Kidney epithelial cell (primary cell): ENCODE results near the gene CRTAC1. TPM values are rescaled to one million over a fixed set of nuclear protein-coding genes. Genes with fewer than 3 reads are reported as not detected.

Source experiments
- DNase-seq: peaks from one replicate; pipeline ENCODE4 v3.0.0-alpha.2; 2010; ENCODE audit warnings: low read depth
- H3K27me3 ChIP-seq: 2 replicates; pipeline ENCODE4 v1.6.0; 2011; ENCODE audit warnings: low read length; ENCODE audit not compliant: control insufficient read depth, insufficient read depth
- H3K36me3 ChIP-seq: 2 replicates; pipeline ENCODE4 v1.5.1; 2011; ENCODE audit warnings: low read length; ENCODE audit not compliant: control insufficient read depth, insufficient read depth
- H3K4me3 ChIP-seq: 2 replicates; pipeline ENCODE4 v1.5.1; 2011; ENCODE audit warnings: low read depth, mild to moderate bottlenecking, control low read depth, low read length
- total RNA-seq: library from RNA; depleted of rRNA; stranded (reverse); fragments of >200 nt; gene quantifications from 2 replicates; pipeline ENCODE4 v1.2.3, GENCODE V29; 2015
- TF ChIP-seq, protein P1 (sequence below): IDR thresholded peaks from 2 replicates; pipeline ENCODE4 v1.5.1; 2011; ENCODE audit warnings: mild to moderate bottlenecking, moderate library complexity, low read length, control low read depth, inconsistent platforms; ENCODE audit not compliant: insufficient read depth, poor library complexity, severe bottlenecking

The CRTAC1 gene
- total RNA-seq, 1 donor from 2014 or later: 3.2 TPM

- Histone ChIP-seq H3K4me3 (no peak overlapping the region), H3K27me3 (no peaks in the 10 kb centered on the region), H3K36me3 (no peaks in the 10 kb centered on the region)
- TF ChIP-seq, protein P1, sequence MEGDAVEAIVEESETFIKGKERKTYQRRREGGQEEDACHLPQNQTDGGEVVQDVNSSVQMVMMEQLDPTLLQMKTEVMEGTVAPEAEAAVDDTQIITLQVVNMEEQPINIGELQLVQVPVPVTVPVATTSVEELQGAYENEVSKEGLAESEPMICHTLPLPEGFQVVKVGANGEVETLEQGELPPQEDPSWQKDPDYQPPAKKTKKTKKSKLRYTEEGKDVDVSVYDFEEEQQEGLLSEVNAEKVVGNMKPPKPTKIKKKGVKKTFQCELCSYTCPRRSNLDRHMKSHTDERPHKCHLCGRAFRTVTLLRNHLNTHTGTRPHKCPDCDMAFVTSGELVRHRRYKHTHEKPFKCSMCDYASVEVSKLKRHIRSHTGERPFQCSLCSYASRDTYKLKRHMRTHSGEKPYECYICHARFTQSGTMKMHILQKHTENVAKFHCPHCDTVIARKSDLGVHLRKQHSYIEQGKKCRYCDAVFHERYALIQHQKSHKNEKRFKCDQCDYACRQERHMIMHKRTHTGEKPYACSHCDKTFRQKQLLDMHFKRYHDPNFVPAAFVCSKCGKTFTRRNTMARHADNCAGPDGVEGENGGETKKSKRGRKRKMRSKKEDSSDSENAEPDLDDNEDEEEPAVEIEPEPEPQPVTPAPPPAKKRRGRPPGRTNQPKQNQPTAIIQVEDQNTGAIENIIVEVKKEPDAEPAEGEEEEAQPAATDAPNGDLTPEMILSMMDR: no peak
- DNase-seq: no peak
Observed at GRCh38 chr10:97937054-97937453, 93.4 kb downstream of the CRTAC1 start.

GRCh38 chr10:97936126-97936525 lies 94.3 kb downstream of the CRTAC1 start:
- no peak for DNase-seq
- Histone ChIP-seq H3K4me3 (no peak overlapping the region), H3K27me3 (no peaks in the 10 kb centered on the region), H3K36me3 (no peaks in the 10 kb centered on the region)
- TF ChIP-seq, protein P1: no peak

GRCh38 chr10:97932932-97933530 lies 97.4 kb downstream of the CRTAC1 start:
- Histone ChIP-seq H3K36me3 (no peaks in the 10 kb centered on the region), H3K4me3 (no peak overlapping the region), H3K27me3 (peaks cover 10% of the 10 kb centered on the region)
- TF ChIP-seq, protein P1: no peak
- DNase-seq: no peak

DNA sequence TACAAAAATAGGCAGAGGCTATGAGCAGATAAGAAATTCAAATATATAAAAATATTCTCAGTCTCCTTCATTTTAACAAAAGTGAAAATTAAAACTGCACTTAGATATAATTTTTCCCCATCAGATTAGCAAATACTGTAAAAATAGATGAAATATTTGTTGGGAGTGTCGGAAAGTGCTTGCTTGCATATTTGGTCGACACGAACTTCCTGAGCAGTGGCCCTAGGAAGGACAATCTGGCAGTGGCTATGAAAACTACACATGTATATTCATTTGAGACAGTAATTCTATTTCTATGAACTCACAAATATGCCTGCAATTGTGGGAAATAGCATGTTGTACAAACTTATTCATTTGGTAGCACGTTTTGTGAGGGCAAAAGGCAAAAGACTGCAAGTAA lies 99.4 kb downstream of the CRTAC1 start:
- no peak for DNase-seq
- H3K4me3 ChIP-seq: no peak overlapping the region
- peaks cover 16% of the 10 kb centered on the region for H3K27me3 ChIP-seq
- H3K36me3 ChIP-seq: no peaks in the 10 kb centered on the region
- TF ChIP-seq, protein P1: no peak

DNA sequence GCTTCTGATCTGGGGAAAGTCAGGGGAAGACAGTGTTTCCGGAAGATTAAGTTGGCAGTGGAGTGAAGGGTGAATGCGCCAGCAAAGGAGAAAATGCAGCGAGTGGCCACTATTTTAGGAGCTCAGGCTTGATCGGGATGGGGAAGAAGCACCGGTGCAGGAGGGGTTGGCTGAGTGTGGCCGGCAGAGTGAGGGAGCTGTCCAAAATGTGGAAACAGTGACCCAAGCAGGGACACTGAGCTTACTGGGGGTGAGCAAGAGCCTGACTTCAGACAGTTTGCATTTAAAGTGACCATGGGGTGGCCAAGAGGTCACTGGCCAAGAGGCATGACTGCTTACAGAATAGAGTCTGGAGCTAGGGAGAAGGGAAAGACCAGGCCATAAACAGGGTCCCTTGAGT lies 101.5 kb downstream of the CRTAC1 start:
- DNase-seq: no peak
- TF ChIP-seq, protein P1: no peak
- no peak overlapping the region for H3K4me3 ChIP-seq
- H3K36me3 ChIP-seq: no peaks in the 10 kb centered on the region
- H3K27me3 ChIP-seq: peaks cover 18% of the 10 kb centered on the region

DNA sequence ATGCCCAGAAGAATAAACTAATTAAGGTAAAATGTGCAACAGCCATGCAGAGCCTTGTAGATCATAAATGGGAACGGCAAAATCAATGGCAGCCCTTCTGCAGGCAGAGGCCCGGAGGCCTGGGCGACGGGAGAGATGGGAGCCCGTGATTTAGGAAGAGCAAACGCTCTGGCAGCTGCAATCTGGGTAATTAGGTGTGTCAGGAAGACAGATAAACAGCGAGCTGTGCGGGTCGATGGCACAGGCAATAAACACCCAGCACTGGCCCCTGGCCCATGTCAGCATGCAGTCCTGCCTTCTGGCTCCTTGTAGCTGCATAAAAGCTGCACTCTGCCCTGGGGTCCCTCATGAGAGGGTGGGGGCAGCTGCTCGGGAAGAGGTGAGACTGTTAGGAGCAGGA lies 102.8 kb downstream of the CRTAC1 start:
- H3K36me3 ChIP-seq: no peaks in the 10 kb centered on the region
- no peak for DNase-seq
- peaks cover 21% of the 10 kb centered on the region for H3K27me3 ChIP-seq
- no peak overlapping the region for H3K4me3 ChIP-seq
- TF ChIP-seq, protein P1: no peak
